NCI-H2081 (cell line): ENCODE measurements around the gene LRRC2.

Source experiments
- DNase-seq, 2 experiments: peaks; one replicate each; lab custom pipeline; 2025; lab: John Stamatoyannopoulos, UW

LRRC2 gene

GRCh38 chr3:46478341-46478740 is 87.8 kb downstream of the LRRC2 start:
- no peak for DNase-seq

GRCh38 chr3:46477756-46478155 is 88.3 kb downstream of the LRRC2 start:
- no peak for DNase-seq

- no peak for DNase-seq
These were observed 89.0 kb downstream of the LRRC2 start for GRCh38 chr3:46477145-46477544.

GRCh38 chr3:46472736-46473135 is 93.4 kb downstream of the LRRC2 start:
- no peak for DNase-seq

GRCh38 chr3:46471371-46471914 is 94.7 kb downstream of the LRRC2 start:
- DNase-seq: no peak

GRCh38 chr3:46470831-46471230 is 95.3 kb downstream of the LRRC2 start:
- DNase-seq: no peak

- DNase-seq: no peak
These were observed 96.3 kb downstream of the LRRC2 start for GRCh38 chr3:46469680-46470357.

- no peak for DNase-seq
These were observed 97.1 kb downstream of the LRRC2 start for GRCh38 chr3:46468753-46469600.

GRCh38 chr3:46467562-46467961 is 98.5 kb downstream of the LRRC2 start:
- DNase-seq: no peak

- DNase-seq: no peak
These were observed 99.2 kb downstream of the LRRC2 start for GRCh38 chr3:46466871-46467403.

- no peak for DNase-seq
These were observed 99.8 kb downstream of the LRRC2 start for GRCh38 chr3:46466273-46466672.
